Camera-type eye (tissue), 1 donor: Measurements from ENCODE around the gene TOR2A. TPM values are rescaled to one million over a fixed set of nuclear protein-coding genes. Genes with fewer than 3 reads are reported as not detected.

Experiments used
- total RNA-seq: library from RNA; depleted of rRNA; stranded (reverse); fragments of >200 nt; gene quantifications from one replicate; pipeline ENCODE4 v1.2.3, GENCODE V29; 2014

Gene TOR2A
- 11.1 TPM for total RNA-seq

DNA sequence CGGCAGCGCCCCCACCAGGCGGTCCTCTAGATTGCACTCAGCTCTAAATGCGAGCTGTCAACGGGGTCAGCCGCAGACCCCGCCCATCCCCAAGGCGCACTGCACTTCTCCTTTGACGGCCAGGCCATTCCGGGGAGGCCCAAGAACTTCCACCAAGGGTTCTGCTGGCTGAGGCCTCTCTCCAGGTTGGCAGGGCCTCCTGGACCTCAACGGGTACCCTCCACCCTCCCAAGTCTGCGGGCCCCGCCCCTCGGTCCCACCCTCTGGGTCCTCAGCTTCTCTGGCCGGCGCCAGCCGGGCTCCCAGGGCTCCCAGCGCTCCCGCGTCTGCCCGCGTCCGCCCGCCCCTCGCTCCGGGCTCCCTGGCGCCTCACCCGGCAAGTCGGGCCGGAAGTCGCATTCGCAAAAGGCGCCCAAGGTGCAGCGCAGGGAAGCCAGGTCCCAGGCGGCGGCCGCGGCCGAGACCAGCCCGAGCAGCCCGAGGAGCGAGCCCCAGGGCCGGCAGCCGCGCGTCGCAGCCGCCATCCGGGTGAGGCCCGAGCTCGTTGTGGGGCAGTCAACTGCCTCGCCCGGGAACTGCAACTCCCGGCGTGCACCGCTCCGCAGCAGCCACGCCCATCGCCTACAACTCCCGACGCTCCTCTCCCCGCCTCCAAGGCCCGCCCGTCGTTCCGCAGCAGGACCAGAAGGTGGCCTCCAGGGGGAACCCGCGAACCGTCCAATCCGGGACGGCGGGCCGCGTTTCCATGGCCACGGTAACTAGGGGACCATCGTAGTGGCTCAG is at the start of gene TOR2A:
Gene TOR2A (minus strand): TSS at position 548 of the 783 bp plus-strand sequence. CDS start 24 bp downstream, at position 524.

DNA sequence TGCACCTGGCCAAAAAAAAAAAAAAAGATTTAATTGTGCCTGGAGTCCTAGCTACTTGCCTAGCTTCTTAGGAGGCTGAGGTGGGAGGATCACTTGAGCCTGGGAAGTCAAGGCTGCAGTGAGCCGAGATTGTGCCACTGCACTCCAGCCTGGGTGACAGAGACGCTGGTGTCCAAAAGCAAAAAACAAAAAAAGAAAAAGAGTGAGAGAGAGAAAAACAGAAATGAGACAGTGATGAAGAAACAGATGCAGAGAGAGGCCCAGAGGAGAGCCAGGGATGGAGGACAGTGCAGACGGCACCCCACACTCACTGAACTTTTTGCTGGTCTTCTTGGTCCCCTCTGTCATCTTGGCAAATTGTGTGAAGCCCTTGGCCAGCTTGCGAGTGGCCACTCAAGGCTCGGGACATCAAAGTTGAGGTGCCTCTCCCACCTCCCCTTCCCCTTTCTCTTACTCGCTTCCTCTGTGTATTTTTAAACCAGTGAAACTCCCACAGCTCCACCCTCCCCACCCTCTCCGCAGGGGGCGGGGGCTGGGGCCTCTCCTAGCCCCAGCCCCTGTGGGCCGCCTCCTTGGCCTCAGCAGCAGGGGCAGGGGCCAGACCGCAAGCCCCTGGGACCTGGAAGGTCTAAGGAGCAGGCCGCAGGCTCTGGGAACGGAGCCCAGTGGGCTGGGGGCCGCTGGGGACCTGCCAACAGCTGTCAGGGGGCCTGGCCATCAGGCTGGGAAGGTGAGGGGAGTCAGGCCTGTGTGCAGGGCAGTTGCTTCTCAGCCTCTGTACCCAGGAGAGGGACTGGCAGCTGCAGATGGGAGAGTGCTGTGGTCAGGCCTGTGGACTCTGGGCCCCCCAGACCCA is 43.4 kb upstream of the TOR2A start, which contains the start of gene SH2D3C:
Gene SH2D3C (minus strand): TSS at position 387 of the 856 bp plus-strand sequence. CDS start 39 bp downstream, at position 348.

DNA sequence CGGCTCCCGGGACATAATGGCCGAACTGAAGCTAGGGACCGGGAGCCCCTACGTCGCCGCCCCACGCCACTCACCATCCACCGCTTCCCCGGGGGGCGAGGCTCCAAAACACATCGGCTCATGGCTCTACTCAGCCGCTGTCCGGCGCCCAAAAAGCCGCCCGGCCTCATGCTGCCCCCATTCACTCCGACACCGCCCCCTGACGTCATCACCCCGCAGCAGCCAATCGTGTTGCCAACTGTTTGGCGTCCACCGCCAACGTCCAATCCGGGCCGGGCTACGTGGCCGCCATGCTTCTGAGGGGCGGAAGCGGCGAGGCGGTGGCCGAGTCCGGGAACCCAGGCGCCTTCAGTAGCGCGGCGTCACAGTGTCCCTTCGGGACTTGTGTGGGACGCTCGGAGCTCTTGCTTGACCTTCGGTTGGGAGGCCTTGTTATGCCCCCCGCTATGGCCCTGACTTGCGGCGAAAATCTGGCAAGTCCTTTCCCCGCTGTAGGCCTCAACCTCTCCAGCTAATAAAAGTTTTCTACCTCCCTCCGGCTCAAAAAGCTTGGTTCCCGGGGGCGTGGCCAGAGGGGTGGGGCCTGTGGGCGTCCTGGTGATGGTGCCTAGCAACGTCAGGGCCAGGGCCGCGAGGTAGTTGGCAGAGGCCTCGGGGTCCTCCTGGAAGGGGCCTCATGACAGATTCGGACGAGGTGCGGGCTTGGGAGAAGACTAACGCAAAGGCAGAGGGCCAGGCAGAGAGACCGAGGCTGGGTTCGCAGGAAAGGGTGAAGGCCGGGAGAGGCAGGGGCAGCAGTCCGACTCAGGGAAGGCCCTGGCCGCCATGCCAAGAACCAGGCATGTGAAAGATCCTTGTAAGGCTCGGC is 19.4 kb downstream of the TOR2A start, which contains the start of the genes PTRH1 and TTC16:
Gene PTRH1 (minus strand): TSS at position 194 of the 868 bp plus-strand sequence. CDS start 24 bp downstream, at position 170.
Gene TTC16 (plus strand): TSS at position 610 of the 868 bp plus-strand sequence. CDS start 67 bp downstream, at position 677.

DNA sequence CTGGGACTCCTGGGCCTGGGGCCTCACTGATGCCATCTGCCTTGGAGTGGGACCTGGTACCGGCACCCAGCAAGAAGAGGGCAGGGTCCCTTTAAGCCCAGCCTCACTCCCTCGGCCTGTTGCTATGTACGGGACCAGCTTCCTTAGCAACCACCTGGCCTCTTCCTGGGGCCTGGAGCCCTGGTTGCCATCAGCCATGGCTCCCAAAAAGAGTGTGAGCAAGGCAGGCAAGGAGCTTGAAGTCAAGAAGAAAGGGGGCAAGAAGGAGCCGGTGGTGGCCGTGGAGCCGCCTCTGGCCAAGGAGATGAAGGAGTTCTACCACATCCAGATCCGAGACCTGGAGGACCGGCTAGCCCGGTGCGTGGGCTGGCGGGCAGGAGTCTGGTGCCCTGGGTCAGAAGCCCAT is 28.3 kb downstream of the TOR2A start, which contains the start of gene CFAP157:
Gene CFAP157 (plus strand): TSS at position 153 of the 406 bp plus-strand sequence. CDS start 44 bp downstream, at position 197.

Other genes with a start within 250 kb of the TOR2A start
- gene STXBP1, start 123.0 kb downstream of the TOR2A start, total RNA-seq, result 237 TPM
- not detected for gene CFAP157, start 28.3 kb downstream of the TOR2A start, total RNA-seq
- 13.5 TPM for gene PTRH1, start 19.6 kb downstream of the TOR2A start, total RNA-seq
- gene TTC16, start 19.2 kb downstream of the TOR2A start, total RNA-seq, result not detected
- gene SH2D3C, start 43.4 kb upstream of the TOR2A start, total RNA-seq, result 10.7 TPM
- 60.2 TPM for gene CDK9, start 50.7 kb upstream of the TOR2A start, total RNA-seq
- 45.4 TPM for gene FPGS, start 67.6 kb upstream of the TOR2A start, total RNA-seq
- 21.5 TPM for gene ENG, start 119.4 kb upstream of the TOR2A start, total RNA-seq
- 38.4 TPM for gene AK1, start 142.4 kb upstream of the TOR2A start, total RNA-seq
- gene ST6GALNAC6, start 164.3 kb upstream of the TOR2A start, total RNA-seq, result 22.2 TPM
- 12.4 TPM for gene ST6GALNAC4, start 181.7 kb upstream of the TOR2A start, total RNA-seq
- gene PIP5KL1, start 195.5 kb upstream of the TOR2A start, total RNA-seq, result 3.2 TPM
- 13.2 TPM for gene DPM2, start 202.6 kb upstream of the TOR2A start, total RNA-seq
- 22.5 TPM for gene EEIG1, start 245.7 kb upstream of the TOR2A start, total RNA-seq